GM23338 (cell line): ENCODE measurements around the gene HMGN3. TPM values are rescaled to one million over a fixed set of nuclear protein-coding genes. Genes with fewer than 3 reads are reported as not detected.

Experiments
- ATAC-seq: fragments of 200-7000 bp; cut with Tn5 transposase; 3 replicates; pipeline ENCODE4 v1.9.1; 2020
- DNase-seq: peaks from one replicate; pipeline ENCODE4 v3.0.0-alpha.2; 2015; ENCODE audit warnings: low spot score
- H2AFZ ChIP-seq: fragments of 200-600 bp; sonication (generic); 2 replicates; pipeline ENCODE4 v1.8.0; 2016; ENCODE audit warnings: antibody characterized with exemption, mild to moderate bottlenecking, moderate library complexity
- H3F3A ChIP-seq: fragments of 200-600 bp; sonication (generic); replicated peaks from 2 replicates; pipeline ENCODE4 v1.8.0; 2017; ENCODE audit warnings: antibody characterized with exemption, mixed run types, low read depth
- H3K27ac ChIP-seq: fragments of 200-600 bp; sonication (generic); 2 replicates; pipeline ENCODE4 v1.6.1; 2016; ENCODE audit warnings: low read depth
- H3K27me3 ChIP-seq: fragments of 200-600 bp; sonication (generic); 2 replicates; pipeline ENCODE4 v1.8.0; 2016; ENCODE audit warnings: mild to moderate bottlenecking, mixed run types, moderate library complexity; ENCODE audit not compliant: insufficient read depth
- H3K36me3 ChIP-seq: fragments of 200-600 bp; sonication (generic); 2 replicates; pipeline ENCODE4 v1.8.0; 2016; ENCODE audit warnings: mild to moderate bottlenecking; ENCODE audit not compliant: insufficient read depth
- H3K4me1 ChIP-seq: fragments of 200-600 bp; sonication (generic); 2 replicates; pipeline ENCODE4 v1.8.0; 2016; ENCODE audit warnings: mild to moderate bottlenecking, moderate library complexity; ENCODE audit not compliant: insufficient read depth
- H3K4me2 ChIP-seq: fragments of 200-600 bp; sonication (generic); 2 replicates; pipeline ENCODE4 v1.7.1; 2017; ENCODE audit warnings: mixed run types
- H3K4me3 ChIP-seq: fragments of 200-600 bp; sonication (generic); 2 replicates; pipeline ENCODE4 v1.6.1; 2016; ENCODE audit warnings: mixed run types
- H3K79me2 ChIP-seq: fragments of 200-600 bp; sonication (generic); replicated peaks from 2 replicates; pipeline ENCODE4 v1.8.0; 2017; ENCODE audit warnings: mild to moderate bottlenecking; ENCODE audit not compliant: insufficient read depth
- H3K9me2 ChIP-seq: fragments of 200-600 bp; sonication (generic); 2 replicates; pipeline ENCODE4 v1.8.0; 2017; ENCODE audit not compliant: insufficient read depth
- H4K20me1 ChIP-seq: fragments of 200-600 bp; sonication (generic); replicated peaks from 2 replicates; pipeline ENCODE4 v1.8.0; 2017; ENCODE audit warnings: mild to moderate bottlenecking; ENCODE audit not compliant: insufficient read depth
- H3K27ac Mint-ChIP-seq: 2 replicates; pipeline ENCODE4 v1.8.0; 2020; ENCODE audit warnings: inconsistent platforms, mild to moderate bottlenecking, moderate library complexity, mixed read lengths
- H3K27me3 Mint-ChIP-seq: 3 replicates; pipeline ENCODE4 v1.8.0; 2022; ENCODE audit warnings: low read depth, mild to moderate bottlenecking, moderate library complexity, mixed read lengths, inconsistent platforms; ENCODE audit not compliant: insufficient read depth, poor library complexity
- H3K36me3 Mint-ChIP-seq: 3 replicates; pipeline ENCODE4 v1.8.0; 2021; ENCODE audit warnings: low read depth, mild to moderate bottlenecking, inconsistent platforms, moderate library complexity, mixed read lengths
- H3K4me1 Mint-ChIP-seq: 3 replicates; pipeline ENCODE4 v1.8.0; 2020; ENCODE audit warnings: mild to moderate bottlenecking, inconsistent platforms, mixed read lengths
- H3K4me3 Mint-ChIP-seq: 3 replicates; pipeline ENCODE4 v1.8.0; 2021; ENCODE audit warnings: moderate library complexity, mild to moderate bottlenecking, inconsistent platforms, mixed read lengths
- H3K9me3 Mint-ChIP-seq: 3 replicates; pipeline ENCODE4 v1.8.0; 2020; ENCODE audit warnings: moderate library complexity, mild to moderate bottlenecking, inconsistent platforms, mixed read lengths
- CREB1 ChIP-seq: fragments of 250-450 bp; sonication (Bioruptor Pico); IDR thresholded peaks from 2 replicates; pipeline ENCODE4 v1.5.0; 2020; ENCODE audit warnings: low read depth, mild to moderate bottlenecking, moderate library complexity
- EZH2 ChIP-seq: fragments of 200-600 bp; sonication (generic); IDR thresholded peaks from one replicate; pipeline ENCODE4 v1.8.0; 2017; ENCODE audit warnings: antibody characterized with exemption, mild to moderate bottlenecking, low read depth; ENCODE audit not compliant: unreplicated experiment
- EZH2phosphoT487 ChIP-seq: fragments of 200-600 bp; sonication (generic); IDR thresholded peaks from one replicate; pipeline ENCODE4 v1.8.1; 2018; ENCODE audit warnings: antibody characterized with exemption; ENCODE audit not compliant: unreplicated experiment
- JUNB ChIP-seq: IDR thresholded peaks from one replicate; pipeline ENCODE4 v1.6.1; 2016; ENCODE audit warnings: antibody characterized with exemption; ENCODE audit not compliant: unreplicated experiment
- NANOG ChIP-seq: IDR thresholded peaks from 2 replicates; pipeline ENCODE4 v1.6.1; 2016; ENCODE audit warnings: antibody characterized with exemption, borderline replicate concordance
- POLR2AphosphoS5 ChIP-seq: IDR thresholded peaks from 2 replicates; pipeline ENCODE4 v1.6.1; 2016; ENCODE audit warnings: antibody characterized with exemption, low read depth
- STAT1 ChIP-seq: IDR thresholded peaks from one replicate; pipeline ENCODE4 v1.6.1; 2016; ENCODE audit warnings: antibody characterized with exemption; ENCODE audit not compliant: unreplicated experiment
- ZNF331 ChIP-seq: fragments of 250-450 bp; sonication (Bioruptor Pico); IDR thresholded peaks from 2 replicates; pipeline ENCODE4 v1.5.0; 2020; ENCODE audit warnings: low read depth, mild to moderate bottlenecking, moderate library complexity
- polyA plus RNA-seq: library from polyadenylated mRNA; unstranded; fragments of >200 nt; fragmentation: Nextera tagmentation; extraction: Ambion mirVana; gene quantifications from 2 replicates; pipeline ENCODE4 v1.2.1, GENCODE V29; 2016
- total RNA-seq: library from RNA; depleted of rRNA; stranded (reverse); fragments of >200 nt; shearing (Covaris generic); gene quantifications from 2 replicates; pipeline ENCODE4 v1.2.3, GENCODE V29; 2014
- TF ChIP-seq, protein P1 (sequence below): IDR thresholded peaks from 2 replicates; pipeline ENCODE4 v1.6.1; 2016; ENCODE audit warnings: antibody characterized with exemption
- TF ChIP-seq, protein P2 (sequence below), 2 experiments: fragments of 200-600 bp in 1 of 2; sonication (generic) in 1 of 2; conservative IDR thresholded peaks; 2 replicates each; pipeline versions ENCODE4 v1.5.1 to v1.6.1; 2016 to 2017; ENCODE audit warnings: antibody characterized with exemption in 2 of 2, low read depth in 2 of 2, mild to moderate bottlenecking in 2 of 2, moderate library complexity in 1 of 2
- TF ChIP-seq, protein P3 (sequence below): fragments of 250-450 bp; sonication (Bioruptor Pico); IDR thresholded peaks from 2 replicates; pipeline ENCODE4 v1.5.0; 2020; ENCODE audit warnings: mild to moderate bottlenecking, moderate library complexity

The HMGN3 gene
- total and polyA plus RNA-seq, 2 experiments from 2014 or later: 166 to 956 TPM

DNA sequence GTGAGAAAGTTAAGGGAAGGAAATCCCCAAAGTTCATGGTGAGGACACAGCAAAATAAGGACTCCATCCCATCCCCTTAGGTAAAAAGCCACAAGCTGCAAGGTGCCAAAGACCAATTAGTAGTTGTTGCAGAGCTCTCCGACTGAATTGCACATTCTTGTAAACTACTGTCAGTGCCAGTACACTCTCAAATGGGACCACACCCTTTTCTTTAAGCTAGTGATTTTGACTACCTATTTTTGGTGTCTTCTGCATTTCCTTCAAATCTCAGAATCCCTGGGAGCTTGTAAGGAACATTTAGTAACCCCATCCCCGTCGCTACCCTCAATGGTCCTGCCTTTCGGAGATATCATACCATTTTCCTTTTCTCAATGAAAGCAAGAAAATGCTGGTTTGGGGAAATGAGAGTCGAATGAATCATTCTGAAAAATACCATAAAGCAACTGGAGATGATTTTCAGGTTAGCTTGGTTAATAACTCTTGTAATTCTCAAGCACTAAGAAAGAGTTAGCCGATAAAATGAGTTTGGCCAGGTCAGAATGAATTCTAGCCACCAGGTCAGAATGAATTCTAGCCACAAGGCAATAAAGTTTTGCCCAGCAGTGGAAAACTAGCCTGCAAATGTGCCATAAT lies 5.2 kb upstream of the HMGN3 start:
- H3K4me3 ChIP-seq: no peak overlapping the region
- H3K4me1 ChIP-seq: no peaks in the 10 kb centered on the region
- no peaks in the 10 kb centered on the region for H3K27me3 ChIP-seq
- no peak overlapping the region for H3K27ac Mint-ChIP-seq
- H3K9me2 ChIP-seq: 0 out of 2 replicates have a peak, but pooled peaks cover 16% of the 10 kb centered on the region
- H2AFZ ChIP-seq: no peak overlapping the region
- no peaks in the 10 kb centered on the region for H3F3A ChIP-seq
- H3K36me3 ChIP-seq: no peaks in the 10 kb centered on the region
- H3K36me3 Mint-ChIP-seq: no peaks in the 10 kb centered on the region
- H3K79me2 ChIP-seq: no peaks in the 10 kb centered on the region
- DNase-seq: no peak
- no peak overlapping the region for H3K4me2 ChIP-seq
- H3K27ac ChIP-seq: no peak overlapping the region
- ATAC-seq: no peak
- no peak overlapping the region for H3K4me3 Mint-ChIP-seq
- peaks cover 2% of the 10 kb centered on the region; the same call in 1 of the 3 replicates for H3K9me3 Mint-ChIP-seq
- peaks cover 4% of the 10 kb centered on the region for H3K27me3 Mint-ChIP-seq
- H3K4me1 Mint-ChIP-seq: peaks cover 3% of the 10 kb centered on the region; the same call in 1 of the 3 replicates
- TF ChIP-seq, protein P1, sequence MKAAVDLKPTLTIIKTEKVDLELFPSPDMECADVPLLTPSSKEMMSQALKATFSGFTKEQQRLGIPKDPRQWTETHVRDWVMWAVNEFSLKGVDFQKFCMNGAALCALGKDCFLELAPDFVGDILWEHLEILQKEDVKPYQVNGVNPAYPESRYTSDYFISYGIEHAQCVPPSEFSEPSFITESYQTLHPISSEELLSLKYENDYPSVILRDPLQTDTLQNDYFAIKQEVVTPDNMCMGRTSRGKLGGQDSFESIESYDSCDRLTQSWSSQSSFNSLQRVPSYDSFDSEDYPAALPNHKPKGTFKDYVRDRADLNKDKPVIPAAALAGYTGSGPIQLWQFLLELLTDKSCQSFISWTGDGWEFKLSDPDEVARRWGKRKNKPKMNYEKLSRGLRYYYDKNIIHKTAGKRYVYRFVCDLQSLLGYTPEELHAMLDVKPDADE: no peak
- TF ChIP-seq, protein P2, sequence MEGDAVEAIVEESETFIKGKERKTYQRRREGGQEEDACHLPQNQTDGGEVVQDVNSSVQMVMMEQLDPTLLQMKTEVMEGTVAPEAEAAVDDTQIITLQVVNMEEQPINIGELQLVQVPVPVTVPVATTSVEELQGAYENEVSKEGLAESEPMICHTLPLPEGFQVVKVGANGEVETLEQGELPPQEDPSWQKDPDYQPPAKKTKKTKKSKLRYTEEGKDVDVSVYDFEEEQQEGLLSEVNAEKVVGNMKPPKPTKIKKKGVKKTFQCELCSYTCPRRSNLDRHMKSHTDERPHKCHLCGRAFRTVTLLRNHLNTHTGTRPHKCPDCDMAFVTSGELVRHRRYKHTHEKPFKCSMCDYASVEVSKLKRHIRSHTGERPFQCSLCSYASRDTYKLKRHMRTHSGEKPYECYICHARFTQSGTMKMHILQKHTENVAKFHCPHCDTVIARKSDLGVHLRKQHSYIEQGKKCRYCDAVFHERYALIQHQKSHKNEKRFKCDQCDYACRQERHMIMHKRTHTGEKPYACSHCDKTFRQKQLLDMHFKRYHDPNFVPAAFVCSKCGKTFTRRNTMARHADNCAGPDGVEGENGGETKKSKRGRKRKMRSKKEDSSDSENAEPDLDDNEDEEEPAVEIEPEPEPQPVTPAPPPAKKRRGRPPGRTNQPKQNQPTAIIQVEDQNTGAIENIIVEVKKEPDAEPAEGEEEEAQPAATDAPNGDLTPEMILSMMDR (conservative IDR thresholded peaks at IDR 0.05; ENCODE audit: low read depth in 2 of 2): no peak
- TF ChIP-seq EZH2phosphoT487 (no peak), ZNF331 (CRISPR knock-in tag) (no peak), EZH2 (no peak), JUNB (no peak), STAT1 (no peak)
- H4K20me1 ChIP-seq: no peaks in the 10 kb centered on the region

DNA sequence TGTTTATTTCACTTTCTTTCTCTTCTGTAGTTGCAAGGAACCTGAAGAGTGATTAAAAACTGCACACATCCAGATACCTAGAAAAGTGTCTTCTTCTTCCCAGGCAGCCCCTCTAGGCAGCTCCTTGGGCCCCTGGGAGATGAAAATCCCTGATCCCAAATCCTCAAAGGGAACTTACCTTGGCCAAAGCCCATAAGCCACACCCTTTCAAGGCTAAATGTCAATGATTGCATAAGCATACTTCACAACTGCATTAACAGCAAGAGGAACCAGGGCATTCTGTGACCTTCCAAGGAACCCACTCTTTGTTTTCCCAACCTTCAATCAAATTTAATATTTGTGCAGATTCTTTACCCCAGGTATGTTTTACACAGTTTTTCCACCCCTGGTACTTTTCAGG lies 4.4 kb upstream of the HMGN3 start:
- Mint-ChIP-seq H3K4me1 (peaks cover 3% of the 10 kb centered on the region; the same call in 1 of the 3 replicates), H3K27ac (no peak overlapping the region), H3K9me3 (peaks cover 3% of the 10 kb centered on the region; the same call in 1 of the 3 replicates), H3K36me3 (peaks cover 3% of the 10 kb centered on the region; the same call in 1 of the 3 replicates), H3K27me3 (peaks cover 8% of the 10 kb centered on the region), H3K4me3 (no peak overlapping the region)
- Histone ChIP-seq H3K27ac (no peak overlapping the region), H3K79me2 (peaks cover 4% of the 10 kb centered on the region), H3K4me3 (no peak overlapping the region), H3K4me1 (no peaks in the 10 kb centered on the region), H3F3A (no peaks in the 10 kb centered on the region), H3K27me3 (no peaks in the 10 kb centered on the region), H2AFZ (no peak overlapping the region), H3K36me3 (no peaks in the 10 kb centered on the region), H3K4me2 (no peak overlapping the region), H3K9me2 (0 out of 2 replicates have a peak, but pooled peaks cover 16% of the 10 kb centered on the region), H4K20me1 (no peaks in the 10 kb centered on the region)
- DNase-seq: no peak
- ATAC-seq: no peak
- no peak for TF ChIP-seq POLR2AphosphoS5
- TF ChIP-seq, protein P1: no peak
- TF ChIP-seq, protein P3, sequence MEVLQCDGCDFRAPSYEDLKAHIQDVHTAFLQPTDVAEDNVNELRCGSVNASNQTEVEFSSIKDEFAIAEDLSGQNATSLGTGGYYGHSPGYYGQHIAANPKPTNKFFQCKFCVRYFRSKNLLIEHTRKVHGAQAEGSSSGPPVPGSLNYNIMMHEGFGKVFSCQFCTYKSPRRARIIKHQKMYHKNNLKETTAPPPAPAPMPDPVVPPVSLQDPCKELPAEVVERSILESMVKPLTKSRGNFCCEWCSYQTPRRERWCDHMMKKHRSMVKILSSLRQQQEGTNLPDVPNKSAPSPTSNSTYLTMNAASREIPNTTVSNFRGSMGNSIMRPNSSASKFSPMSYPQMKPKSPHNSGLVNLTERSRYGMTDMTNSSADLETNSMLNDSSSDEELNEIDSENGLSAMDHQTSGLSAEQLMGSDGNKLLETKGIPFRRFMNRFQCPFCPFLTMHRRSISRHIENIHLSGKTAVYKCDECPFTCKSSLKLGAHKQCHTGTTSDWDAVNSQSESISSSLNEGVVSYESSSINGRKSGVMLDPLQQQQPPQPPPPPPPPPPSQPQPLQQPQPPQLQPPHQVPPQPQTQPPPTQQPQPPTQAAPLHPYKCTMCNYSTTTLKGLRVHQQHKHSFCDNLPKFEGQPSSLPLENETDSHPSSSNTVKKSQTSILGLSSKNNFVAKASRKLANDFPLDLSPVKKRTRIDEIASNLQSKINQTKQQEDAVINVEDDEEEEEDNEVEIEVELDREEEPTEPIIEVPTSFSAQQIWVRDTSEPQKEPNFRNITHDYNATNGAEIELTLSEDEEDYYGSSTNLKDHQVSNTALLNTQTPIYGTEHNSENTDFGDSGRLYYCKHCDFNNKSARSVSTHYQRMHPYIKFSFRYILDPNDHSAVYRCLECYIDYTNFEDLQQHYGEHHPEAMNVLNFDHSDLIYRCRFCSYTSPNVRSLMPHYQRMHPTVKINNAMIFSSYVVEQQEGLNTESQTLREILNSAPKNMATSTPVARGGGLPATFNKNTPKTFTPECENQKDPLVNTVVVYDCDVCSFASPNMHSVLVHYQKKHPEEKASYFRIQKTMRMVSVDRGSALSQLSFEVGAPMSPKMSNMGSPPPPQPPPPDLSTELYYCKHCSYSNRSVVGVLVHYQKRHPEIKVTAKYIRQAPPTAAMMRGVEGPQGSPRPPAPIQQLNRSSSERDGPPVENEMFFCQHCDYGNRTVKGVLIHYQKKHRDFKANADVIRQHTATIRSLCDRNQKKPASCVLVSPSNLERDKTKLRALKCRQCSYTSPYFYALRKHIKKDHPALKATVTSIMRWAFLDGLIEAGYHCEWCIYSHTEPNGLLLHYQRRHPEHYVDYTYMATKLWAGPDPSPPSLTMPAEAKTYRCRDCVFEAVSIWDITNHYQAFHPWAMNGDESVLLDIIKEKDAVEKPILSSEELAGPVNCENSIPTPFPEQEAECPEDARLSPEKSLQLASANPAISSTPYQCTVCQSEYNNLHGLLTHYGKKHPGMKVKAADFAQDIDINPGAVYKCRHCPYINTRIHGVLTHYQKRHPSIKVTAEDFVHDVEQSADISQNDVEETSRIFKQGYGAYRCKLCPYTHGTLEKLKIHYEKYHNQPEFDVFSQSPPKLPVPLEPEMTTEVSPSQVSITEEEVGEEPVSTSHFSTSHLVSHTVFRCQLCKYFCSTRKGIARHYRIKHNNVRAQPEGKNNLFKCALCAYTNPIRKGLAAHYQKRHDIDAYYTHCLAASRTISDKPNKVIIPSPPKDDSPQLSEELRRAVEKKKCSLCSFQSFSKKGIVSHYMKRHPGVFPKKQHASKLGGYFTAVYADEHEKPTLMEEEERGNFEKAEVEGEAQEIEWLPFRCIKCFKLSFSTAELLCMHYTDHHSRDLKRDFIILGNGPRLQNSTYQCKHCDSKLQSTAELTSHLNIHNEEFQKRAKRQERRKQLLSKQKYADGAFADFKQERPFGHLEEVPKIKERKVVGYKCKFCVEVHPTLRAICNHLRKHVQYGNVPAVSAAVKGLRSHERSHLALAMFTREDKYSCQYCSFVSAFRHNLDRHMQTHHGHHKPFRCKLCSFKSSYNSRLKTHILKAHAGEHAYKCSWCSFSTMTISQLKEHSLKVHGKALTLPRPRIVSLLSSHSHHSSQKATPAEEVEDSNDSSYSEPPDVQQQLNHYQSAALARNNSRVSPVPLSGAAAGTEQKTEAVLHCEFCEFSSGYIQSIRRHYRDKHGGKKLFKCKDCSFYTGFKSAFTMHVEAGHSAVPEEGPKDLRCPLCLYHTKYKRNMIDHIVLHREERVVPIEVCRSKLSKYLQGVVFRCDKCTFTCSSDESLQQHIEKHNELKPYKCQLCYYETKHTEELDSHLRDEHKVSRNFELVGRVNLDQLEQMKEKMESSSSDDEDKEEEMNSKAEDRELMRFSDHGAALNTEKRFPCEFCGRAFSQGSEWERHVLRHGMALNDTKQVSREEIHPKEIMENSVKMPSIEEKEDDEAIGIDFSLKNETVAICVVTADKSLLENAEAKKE (CRISPR knock-in tag): no peak
- TF ChIP-seq CREB1 (CRISPR knock-in tag): no peak
- no peak for TF ChIP-seq NANOG
